Measurements from ENCODE around the gene GPRC5B.

DNA sequence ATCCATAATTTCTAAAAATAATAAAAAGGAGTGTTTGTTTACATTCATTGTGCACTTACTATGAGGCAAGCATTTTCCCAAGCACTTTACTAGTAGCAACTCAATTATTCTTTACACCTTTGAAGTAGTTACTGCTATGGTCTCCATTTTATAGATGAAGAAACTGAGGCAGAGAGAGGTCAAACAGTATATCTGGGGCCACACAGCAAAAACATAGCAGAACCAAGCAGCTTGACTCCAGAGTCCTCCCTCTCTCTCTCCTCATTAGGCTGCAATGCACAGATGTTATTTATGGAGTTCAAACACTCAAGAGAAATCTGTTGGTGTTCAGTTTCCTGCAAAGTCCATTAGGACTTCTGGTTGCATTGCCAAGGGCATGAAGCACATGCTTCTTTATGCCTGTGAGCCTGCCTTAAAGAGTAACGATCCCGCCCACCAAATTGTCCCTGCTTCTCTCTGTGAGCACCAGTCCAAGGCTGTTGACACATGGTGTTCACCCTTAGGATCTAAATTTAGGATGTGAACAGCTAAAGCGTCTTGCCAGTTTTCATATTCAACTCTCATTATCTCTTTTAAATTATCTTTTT is 44.0 kb downstream of the GPRC5B start:
- TF ChIP-seq TAF1 (IDR thresholded peaks at IDR 0.05; ENCODE audit: low read depth) (no peak), CEBPB (IDR thresholded peaks at IDR 0.05) (no peak), REST (IDR thresholded peaks at IDR 0.05; ENCODE audit: low read depth) (no peak), TCF12 (IDR thresholded peaks at IDR 0.05; ENCODE audit: low read depth) (no peak), RAD21 (IDR thresholded peaks at IDR 0.05; ENCODE audit: low read depth) (no peak), MAX (IDR thresholded peaks at IDR 0.05) (no peak), TEAD4 (IDR thresholded peaks at IDR 0.05) (no peak)

Data from Ishikawa (cell line).